NCI-H187 treated with DMSO at 0.1 percent for 48 hours (cell line): ENCODE data around the gene SCAANT1.

Source experiments
- DNase-seq: peaks from one replicate; lab custom pipeline; 2025; lab: John Stamatoyannopoulos, UW

The SCAANT1 gene

GRCh38 chr3:63911873-63912767 is at the start of gene SCAANT1:
Gene SCAANT1, minus strand, starts transcription at chr3:63912383.
- no peak for DNase-seq

DNA sequence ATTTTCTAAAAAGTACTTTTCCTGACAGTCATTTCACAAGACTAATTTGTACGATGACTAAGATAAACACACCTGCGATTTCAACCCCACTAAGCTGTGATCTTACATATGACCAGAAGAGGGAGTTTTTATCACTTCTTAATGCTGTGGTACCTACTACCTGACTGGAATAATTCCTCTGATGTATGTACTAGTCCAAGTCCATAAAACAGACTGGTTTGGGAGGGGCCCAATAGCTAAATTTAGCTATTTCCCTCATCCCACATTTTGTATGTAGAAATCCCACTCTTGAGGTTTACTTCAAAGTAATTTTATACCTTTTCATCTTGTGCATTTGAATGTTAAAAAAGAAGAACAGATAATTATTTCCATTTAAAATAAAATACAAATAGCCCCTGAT is 49.7 kb upstream of the SCAANT1 start:
- DNase-seq = no peak

- DNase-seq = no peak
Measured at GRCh38 chr3:63960048-63960711, 48.0 kb upstream of the SCAANT1 start.

DNA sequence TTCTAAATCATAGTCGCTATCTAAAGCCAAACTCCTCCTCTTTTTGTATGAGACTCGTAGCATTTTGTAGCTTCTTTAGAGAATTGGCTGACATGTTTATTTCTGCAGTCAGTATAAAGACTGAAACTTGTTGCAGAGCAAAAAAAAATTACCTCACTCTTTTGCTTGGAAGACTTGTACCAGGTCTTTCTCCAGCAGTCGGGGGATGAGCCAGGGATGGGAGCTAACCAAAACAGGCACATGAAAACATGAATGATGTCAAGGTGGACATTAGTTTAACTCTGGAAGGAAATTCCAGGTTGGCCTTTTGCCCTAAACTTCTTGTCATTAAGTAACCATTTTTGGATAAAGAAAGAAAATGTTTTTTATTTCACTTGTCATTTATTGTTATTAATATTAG is 47.0 kb upstream of the SCAANT1 start:
- no peak for DNase-seq

DNA sequence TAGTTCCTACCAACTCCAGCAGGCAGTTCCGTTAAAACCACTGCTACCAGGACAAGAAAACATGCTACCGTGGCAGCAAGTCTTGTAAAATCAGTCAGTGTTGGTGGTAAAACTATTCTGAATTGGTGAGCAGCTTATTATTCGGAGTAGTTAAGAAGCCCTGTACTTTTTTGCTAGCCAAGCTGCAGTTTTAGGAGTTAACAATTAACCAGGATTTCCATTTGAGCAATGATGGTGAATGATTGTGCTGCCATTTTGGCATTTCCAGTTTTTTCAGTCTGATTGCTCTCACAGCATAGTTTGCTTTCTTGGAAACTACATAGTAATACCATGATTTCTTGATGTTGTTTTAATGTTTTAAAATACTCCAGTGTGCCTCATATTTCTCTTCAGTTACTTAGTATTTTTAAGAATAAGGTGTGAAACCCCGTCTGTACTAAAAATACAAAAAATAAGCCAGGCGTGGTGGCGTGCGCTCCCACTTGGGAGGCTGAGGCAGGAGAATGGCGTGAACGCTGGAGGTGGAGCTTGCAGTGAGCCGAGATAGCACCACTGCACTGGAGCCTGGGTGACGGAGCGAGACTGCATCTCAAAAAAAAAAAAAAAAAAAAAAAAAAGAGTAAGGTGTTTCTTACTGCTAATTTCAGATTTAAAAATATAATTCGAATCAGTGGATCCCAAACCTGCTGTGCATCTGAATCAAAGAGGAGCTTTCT is 43.8 kb upstream of the SCAANT1 start:
- no peak for DNase-seq

GRCh38 chr3:63955036-63955650 is 43.0 kb upstream of the SCAANT1 start:
- DNase-seq = no peak

DNA sequence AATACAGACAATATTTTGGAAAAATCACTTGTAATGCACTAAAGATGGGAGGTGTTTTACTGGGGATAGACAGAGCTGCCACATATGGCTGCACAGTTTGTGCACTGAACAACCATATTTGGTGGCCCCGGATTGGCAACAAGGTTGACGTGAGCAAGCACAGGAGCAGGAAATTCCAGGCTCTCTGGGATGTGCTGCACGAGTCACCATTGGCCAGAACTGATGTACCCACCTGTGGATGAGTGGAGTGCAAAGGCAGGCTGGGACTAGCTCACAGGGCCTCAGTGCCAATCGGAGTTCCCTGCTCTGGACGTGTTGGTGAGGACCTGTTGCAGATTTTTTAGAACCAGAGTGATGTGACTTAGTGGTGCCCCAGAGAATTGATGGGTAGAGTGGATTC is 42.0 kb upstream of the SCAANT1 start:
- no peak for DNase-seq

- DNase-seq = no peak
Measured at GRCh38 chr3:63952248-63952594, 40.0 kb upstream of the SCAANT1 start.

DNA sequence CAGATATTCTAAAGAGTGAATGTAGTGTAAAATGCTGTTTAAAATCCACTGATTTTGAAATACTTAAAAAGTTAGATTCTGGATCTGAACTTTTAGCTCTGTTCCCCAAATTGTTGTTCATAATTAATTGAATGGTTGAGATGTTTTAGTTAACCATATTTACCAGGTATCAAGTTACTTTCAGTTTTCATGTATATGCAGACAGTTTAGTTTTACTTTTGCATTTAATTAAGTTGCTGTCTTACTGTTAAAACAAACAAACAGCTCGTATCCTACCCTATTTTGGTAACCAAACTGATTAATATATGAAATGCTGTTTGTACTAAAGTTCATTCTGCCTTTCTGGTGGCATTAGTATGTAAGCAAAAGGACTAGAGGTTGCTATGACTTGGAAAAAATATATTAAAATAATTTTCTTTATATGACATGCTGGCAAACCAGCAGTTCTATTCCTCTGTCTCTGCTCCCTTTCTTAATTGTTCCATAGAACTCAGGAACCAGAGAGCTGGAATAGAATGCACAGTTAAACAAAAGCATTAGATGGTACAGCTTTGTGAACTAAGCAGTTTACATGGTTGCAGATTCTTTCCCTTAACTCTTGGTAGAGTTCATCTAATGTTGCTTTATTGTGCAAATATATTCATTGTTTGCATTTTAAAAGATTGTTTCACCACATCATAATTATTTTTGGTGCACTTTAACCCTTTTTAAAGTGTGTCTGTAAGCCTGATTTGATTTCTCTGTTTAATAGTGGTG is 39.5 kb upstream of the SCAANT1 start:
- no peak for DNase-seq

DNA sequence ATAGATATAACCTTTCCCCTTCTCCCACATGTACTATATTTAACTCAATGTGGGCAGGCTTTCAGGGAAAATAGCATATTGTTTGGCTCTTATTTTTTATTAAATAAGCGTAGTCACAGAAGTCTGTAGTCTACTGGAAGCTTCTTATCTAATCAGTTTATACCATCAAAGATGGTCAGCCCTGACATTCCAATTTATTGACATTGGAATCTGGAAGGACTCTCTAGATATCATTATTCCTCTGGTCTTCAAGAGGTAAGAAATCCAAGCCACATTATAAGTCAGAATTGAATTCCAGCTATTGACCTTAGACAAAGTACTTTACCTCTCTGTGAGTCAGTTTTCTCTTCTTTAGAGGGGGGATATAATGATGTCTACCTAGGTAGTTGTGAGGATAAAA is 38.5 kb upstream of the SCAANT1 start:
- no peak for DNase-seq

DNA sequence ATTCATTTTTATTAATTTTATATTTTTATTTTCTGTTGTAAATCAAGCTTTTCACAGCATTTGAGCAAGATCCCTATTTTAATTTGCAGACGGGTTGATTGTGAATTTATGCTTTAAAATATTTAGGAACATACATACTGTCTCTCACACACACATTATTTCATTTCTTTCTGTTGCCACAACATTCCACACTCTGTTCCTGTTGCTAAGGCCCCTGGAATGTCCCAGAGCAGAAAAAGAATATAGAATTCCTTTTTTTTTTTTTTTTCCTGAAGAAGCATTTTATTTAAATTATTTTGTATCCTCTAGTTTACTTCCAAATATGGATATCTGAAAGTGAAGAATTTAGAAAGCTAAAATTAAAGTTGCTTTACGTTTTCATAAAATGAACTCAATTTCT is 36.8 kb upstream of the SCAANT1 start:
- DNase-seq = no peak

DNA sequence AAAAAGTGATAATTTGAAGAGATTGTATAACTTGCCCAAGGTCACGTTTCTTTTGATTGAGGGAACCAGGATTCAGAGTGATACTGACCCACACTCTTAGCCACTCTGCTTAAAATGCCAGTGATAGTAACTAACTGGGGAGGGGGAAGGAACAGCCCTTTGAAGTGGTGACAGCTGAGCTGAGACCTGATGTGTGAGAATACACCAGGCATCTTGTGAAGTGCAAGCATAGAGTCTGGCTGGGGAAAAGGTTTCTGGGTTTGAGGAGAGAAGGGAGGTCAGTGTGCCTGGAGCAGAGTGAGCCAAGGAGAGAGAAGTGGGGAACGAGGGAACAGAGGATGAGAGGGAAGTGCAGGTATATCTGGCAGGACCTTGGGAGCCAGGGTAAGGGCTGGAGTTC is 35.4 kb upstream of the SCAANT1 start:
- no peak for DNase-seq

- no peak for DNase-seq
Measured at GRCh38 chr3:63946753-63947152, 34.6 kb upstream of the SCAANT1 start.

GRCh38 chr3:63945558-63946096 is 33.4 kb upstream of the SCAANT1 start:
- DNase-seq = no peak

DNA sequence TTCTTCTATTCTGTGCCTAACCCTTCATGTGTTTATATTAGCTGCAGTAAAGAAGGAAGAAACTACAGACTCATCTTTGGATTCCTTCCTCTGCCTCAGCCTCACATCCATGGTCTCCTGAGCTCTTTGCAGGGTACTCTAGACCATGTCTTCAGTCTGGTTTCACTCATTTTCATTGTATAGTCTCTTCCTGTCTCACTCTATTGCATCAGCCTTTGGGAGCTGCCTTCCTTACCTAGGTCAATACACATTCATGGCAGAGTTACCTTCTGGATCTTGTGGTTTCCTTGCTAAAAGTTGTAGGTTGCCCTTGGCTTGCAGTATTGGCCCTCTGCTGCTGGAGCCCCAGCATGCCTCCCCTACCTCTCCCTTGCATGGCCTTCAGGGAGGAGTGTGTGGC is 31.5 kb upstream of the SCAANT1 start:
- DNase-seq = no peak

DNA sequence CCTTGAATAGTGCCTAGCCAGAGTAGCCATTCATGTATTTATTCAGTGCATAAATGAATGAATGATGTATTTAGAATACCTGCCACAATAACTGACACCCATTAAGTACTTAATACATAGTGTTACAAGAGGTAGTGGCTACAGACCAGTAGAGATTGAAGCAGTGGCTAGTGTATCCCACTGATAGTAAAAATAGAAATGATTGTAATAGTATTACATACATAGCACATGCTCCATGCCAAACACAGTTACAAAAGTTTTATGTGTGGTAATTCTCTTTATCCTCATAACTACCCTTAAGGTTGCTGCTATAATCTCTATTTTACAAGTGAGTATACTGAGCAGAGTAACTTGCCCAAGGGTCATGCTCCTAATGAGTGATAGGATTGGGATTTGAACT is 30.3 kb upstream of the SCAANT1 start:
- DNase-seq = no peak

GRCh38 chr3:63940389-63940757 is 28.2 kb upstream of the SCAANT1 start:
- no peak for DNase-seq

DNA sequence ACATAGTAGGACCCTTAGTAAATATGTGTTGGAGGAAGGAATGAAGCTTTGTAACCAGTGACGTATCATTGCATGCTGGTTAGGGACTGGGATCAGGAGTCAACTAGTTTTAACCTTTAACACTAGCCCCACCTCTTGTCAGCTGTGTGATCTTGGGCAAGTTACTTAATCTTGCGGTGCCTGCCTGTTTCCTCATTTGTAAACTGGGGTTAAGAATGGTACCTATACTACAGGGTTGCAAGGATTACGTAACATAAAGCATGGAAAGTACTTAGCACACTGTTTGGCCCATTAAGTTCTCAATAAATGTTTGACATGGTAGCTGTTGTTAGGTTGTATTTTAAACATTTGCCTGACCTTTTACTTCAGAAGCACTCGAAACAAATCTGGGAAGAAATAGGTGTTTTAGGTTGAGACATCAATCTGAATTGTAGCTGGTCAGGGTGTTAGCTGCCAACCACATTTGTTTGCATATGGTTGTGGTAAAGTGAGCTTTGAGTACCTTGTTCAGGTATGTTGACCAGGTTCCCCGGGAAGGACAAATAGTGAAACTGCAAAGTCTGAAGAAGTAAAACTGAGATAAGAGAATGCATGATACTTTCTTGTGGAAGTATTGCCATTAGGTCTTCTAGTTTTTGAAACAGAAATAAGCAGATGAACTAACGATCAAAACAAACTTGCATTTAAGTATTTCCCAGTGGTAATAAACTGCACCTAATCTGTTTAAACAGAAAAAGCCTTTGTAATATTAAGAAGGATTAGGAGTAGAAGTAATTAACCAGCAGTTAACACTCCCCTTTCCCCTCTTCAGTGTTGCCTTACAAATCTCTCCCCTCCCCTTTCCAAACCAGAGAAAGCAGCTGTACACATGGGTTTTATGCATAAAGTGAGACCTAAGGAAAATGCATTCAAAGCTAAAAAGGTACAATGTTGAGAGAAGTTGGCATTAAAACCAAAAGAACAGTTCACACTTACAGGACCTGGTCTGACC is 25.8 kb upstream of the SCAANT1 start:
- no peak for DNase-seq

DNA sequence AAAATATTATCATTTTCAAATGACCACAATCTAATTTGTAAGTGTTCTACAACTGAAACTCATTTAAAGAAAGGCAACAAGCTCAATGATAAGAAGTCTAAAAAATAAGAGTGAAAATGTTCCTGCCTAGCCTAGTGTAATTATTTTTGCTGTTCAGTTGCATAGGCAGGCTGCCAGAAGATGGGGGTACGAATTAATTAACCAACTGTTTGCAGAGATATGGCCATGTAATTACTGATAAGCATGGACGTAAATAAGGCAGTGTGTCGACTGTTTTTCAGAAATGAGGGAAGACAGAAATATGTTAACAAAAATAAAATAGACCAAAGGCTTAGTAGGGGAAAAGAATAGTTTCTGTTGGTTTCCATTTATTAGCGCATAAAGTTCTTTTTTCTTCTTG is 24.7 kb upstream of the SCAANT1 start:
- no peak for DNase-seq
